DND-41 (cell line): Measurements from ENCODE around the gene EIF5B.
"Not testable (repeated sequence)": the region's sequence is repeated elsewhere in the genome, so short reads cannot be mapped to it uniquely, and the experiment has no call there.

ENCODE experiments used
- ATAC-seq: fragments of 200-7000 bp; cut with Tn5 transposase; 3 replicates; pipeline ENCODE4 v1.9.1; 2021; ENCODE audit warnings: low read depth; ENCODE audit not compliant: insufficient read depth
- DNase-seq: peaks from one replicate; pipeline ENCODE4 v3.0.0-alpha.2; 2020
- H2AFZ ChIP-seq: 2 replicates; pipeline ENCODE4 v1.6.0; 2012; ENCODE audit warnings: low read depth, low read length
- H3K27ac ChIP-seq: 2 replicates; pipeline ENCODE4 v1.5.1; 2012; ENCODE audit warnings: low read length, inconsistent platforms
- H3K27me3 ChIP-seq: fragments of 200-600 bp; sonication (generic); 2 replicates; pipeline ENCODE4 v1.6.0; 2012; ENCODE audit warnings: low read length, mild to moderate bottlenecking, inconsistent platforms; ENCODE audit not compliant: insufficient read depth, poor library complexity
- H3K36me3 ChIP-seq: 2 replicates; pipeline ENCODE4 v1.5.1; 2012; ENCODE audit warnings: low read length, inconsistent platforms; ENCODE audit not compliant: insufficient read depth
- H3K4me1 ChIP-seq: 2 replicates; pipeline ENCODE4 v1.5.1; 2012; ENCODE audit warnings: mild to moderate bottlenecking, low read length; ENCODE audit not compliant: insufficient read depth
- H3K4me2 ChIP-seq: 2 replicates; pipeline ENCODE4 v1.6.0; 2012; ENCODE audit warnings: mild to moderate bottlenecking, moderate library complexity, low read length, inconsistent platforms; ENCODE audit not compliant: insufficient read depth
- H3K4me3 ChIP-seq, 2 experiments: fragments of 200-600 bp in 1 of 2; shearing (Covaris generic) in 1 of 2; 2 replicates each; pipeline ENCODE4 v1.5.1; 2012 to 2016; ENCODE audit warnings: inconsistent platforms in 2 of 2, low read length in 2 of 2, mild to moderate bottlenecking in 2 of 2, low read depth in 1 of 2, moderate library complexity in 1 of 2
- H3K79me2 ChIP-seq: 2 replicates; pipeline ENCODE4 v1.6.0; 2012; ENCODE audit warnings: low read length, inconsistent platforms; ENCODE audit not compliant: insufficient read depth
- H3K9ac ChIP-seq: 2 replicates; pipeline ENCODE4 v1.6.0; 2012; ENCODE audit warnings: low read depth, mild to moderate bottlenecking, inconsistent platforms, low read length, moderate library complexity
- H3K9me3 ChIP-seq: 2 replicates; pipeline ENCODE4 v1.5.1; 2012; ENCODE audit warnings: low read length, moderate library complexity, mild to moderate bottlenecking, inconsistent platforms; ENCODE audit not compliant: insufficient read depth, severe bottlenecking
- H4K20me1 ChIP-seq: 2 replicates; pipeline ENCODE4 v1.6.0; 2012; ENCODE audit warnings: low read length; ENCODE audit not compliant: insufficient read depth
- CTCF ChIP-seq: IDR thresholded peaks from 2 replicates; pipeline ENCODE4 v1.5.1; 2012; ENCODE audit warnings: borderline replicate concordance, low read length, moderate library complexity, mild to moderate bottlenecking; ENCODE audit not compliant: poor library complexity, severe bottlenecking; ENCODE audit errors: extremely low read depth
- EZH2 ChIP-seq: IDR thresholded peaks from 3 replicates; pipeline ENCODE4 v1.6.1; 2012; ENCODE audit warnings: borderline replicate concordance, low read depth, mild to moderate bottlenecking, moderate library complexity, low read length, inconsistent platforms; ENCODE audit not compliant: severe bottlenecking

The EIF5B gene

GRCh38 chr2:99342536-99342935, 5.3 kb downstream of the EIF5B start:
- no peaks in the 10 kb centered on the region for H3K9me3 ChIP-seq
- peaks cover 99% of the 10 kb centered on the region for H3K79me2 ChIP-seq
- no peak for TF ChIP-seq CTCF
- TF ChIP-seq EZH2 = no peak
- H3K36me3 ChIP-seq = peaks cover 2% of the 10 kb centered on the region; the same call in 1 of the 2 replicates
- H4K20me1 ChIP-seq = peaks cover 60% of the 10 kb centered on the region
- no peak overlapping the region for H3K27ac ChIP-seq
- no peak overlapping the region for H3K9ac ChIP-seq
- no peak overlapping the region for H3K4me3 ChIP-seq
- peaks cover 20% of the 10 kb centered on the region for H3K4me1 ChIP-seq
- no peak for ATAC-seq
- H2AFZ ChIP-seq = no peak overlapping the region
- no peak for DNase-seq
- no peak overlapping the region for H3K4me2 ChIP-seq
- no peaks in the 10 kb centered on the region for H3K27me3 ChIP-seq

GRCh38 chr2:99345446-99345845, 8.3 kb downstream of the EIF5B start:
- not testable (repeated sequence) for DNase-seq, H3K4me3 ChIP-seq, H3K4me1 ChIP-seq, H3K9me3 ChIP-seq, H3K4me2 ChIP-seq, H3K27me3 ChIP-seq, H3K27ac ChIP-seq, H2AFZ ChIP-seq, ATAC-seq, H3K36me3 ChIP-seq, H3K9ac ChIP-seq
- peaks cover 99% of the 10 kb centered on the region for H3K79me2 ChIP-seq
- H4K20me1 ChIP-seq = peaks cover 70% of the 10 kb centered on the region

- no peaks in the 10 kb centered on the region for H3K27me3 ChIP-seq
- H4K20me1 ChIP-seq = peaks cover 67% of the 10 kb centered on the region
- H3K4me2 ChIP-seq = no peak overlapping the region
- ATAC-seq (no peak), DNase-seq (no peak)
- H3K27ac ChIP-seq = no peak overlapping the region
- no peak overlapping the region for H3K4me3 ChIP-seq
- H3K9ac ChIP-seq = no peak overlapping the region
- peaks cover 99% of the 10 kb centered on the region for H3K79me2 ChIP-seq
- H3K36me3 ChIP-seq = peaks cover 2% of the 10 kb centered on the region; the same call in 1 of the 2 replicates
- no peak overlapping the region for H2AFZ ChIP-seq
- TF ChIP-seq EZH2 = no peak
- no peak for TF ChIP-seq CTCF
- H3K9me3 ChIP-seq = no peaks in the 10 kb centered on the region
- no peaks in the 10 kb centered on the region for H3K4me1 ChIP-seq
Measured at GRCh38 chr2:99346218-99346617, 9.0 kb downstream of the EIF5B start.

- Histone ChIP-seq H3K27ac (no peak overlapping the region), H3K4me3 (no peak overlapping the region), H3K4me1 (no peaks in the 10 kb centered on the region), H3K79me2 (peaks cover 98% of the 10 kb centered on the region), H3K9ac (no peak overlapping the region), H3K27me3 (no peaks in the 10 kb centered on the region), H4K20me1 (peaks cover 61% of the 10 kb centered on the region), H3K36me3 (peaks cover 2% of the 10 kb centered on the region; the same call in 1 of the 2 replicates), H3K9me3 (no peaks in the 10 kb centered on the region), H2AFZ (no peak overlapping the region), H3K4me2 (no peak overlapping the region)
- no peak for TF ChIP-seq EZH2
- no peak for TF ChIP-seq CTCF
- DNase-seq (no peak), ATAC-seq (no peak)
Measured at GRCh38 chr2:99348173-99348572, 11.0 kb downstream of the EIF5B start.
